HG03139 (cell line): ENCODE data around the gene DCX.

ENCODE experiments used
- ATAC-seq: cut with Tn5 transposase; IDR thresholded peaks from one replicate; pipeline ENCODE4 v1.9.1; 2021; ENCODE audit not compliant: unreplicated experiment

The DCX gene

DNA sequence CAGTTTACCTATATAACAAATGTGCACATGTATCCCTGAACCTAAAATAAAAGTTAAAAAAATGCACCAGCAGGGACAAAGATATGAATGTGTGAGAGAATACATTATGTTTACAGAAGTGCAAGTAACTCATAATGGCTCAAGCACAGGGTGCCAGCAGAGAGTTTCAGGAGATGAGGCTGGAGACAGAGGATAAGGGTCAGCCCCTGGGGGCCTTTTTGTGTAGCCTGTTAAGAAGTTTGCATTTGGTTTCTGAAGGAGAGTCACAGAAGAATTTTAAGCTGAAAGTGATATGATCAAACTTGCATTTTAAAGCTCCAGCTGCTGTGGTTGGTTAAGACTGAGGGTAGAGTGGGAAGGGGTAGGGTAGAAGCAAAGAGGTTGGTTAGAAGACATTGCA is 93.1 kb downstream of the DCX start:
- no peak for ATAC-seq

DNA sequence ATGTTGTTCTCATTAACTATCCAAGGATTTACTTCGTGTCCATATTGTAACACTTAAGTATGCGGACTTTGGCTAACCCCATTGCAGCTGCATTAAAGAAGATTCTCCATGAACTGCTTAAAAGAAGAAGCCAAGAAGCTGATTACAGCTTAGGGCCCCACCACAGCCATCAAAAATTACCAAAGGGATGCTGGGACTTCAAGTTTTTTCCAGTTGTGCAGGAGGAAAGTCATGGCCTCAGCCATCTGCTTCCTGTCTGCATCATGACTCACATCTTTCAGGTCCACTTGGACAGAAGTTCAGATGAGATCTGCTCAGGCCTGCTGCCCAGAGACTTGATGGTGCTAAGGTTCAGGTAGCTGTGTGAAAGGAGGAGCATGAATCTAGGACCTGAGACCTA is 102.9 kb downstream of the DCX start:
- ATAC-seq = no peak

GRCh38 chrX:111308039-111308438 is 104.0 kb downstream of the DCX start:
- no peak for ATAC-seq

DNA sequence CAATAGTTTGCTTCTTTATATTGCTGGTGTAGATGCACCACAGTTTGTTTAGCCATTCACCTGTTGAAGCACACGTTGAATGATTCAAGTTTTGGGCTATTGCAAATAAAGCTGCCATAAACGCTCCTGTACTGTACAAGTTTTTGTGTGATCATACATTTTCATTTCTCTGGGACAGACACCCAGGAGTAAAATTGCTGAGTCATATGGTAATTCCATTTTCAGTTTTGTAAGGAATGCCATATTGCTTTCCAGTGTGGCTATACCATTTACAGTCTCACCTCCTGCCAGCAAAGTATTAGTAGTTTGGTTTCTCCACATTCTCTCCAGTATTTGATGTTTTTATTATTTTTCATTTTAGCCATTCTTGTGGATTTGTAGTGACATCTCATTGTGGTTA is 109.7 kb downstream of the DCX start:
- ATAC-seq = no peak

DNA sequence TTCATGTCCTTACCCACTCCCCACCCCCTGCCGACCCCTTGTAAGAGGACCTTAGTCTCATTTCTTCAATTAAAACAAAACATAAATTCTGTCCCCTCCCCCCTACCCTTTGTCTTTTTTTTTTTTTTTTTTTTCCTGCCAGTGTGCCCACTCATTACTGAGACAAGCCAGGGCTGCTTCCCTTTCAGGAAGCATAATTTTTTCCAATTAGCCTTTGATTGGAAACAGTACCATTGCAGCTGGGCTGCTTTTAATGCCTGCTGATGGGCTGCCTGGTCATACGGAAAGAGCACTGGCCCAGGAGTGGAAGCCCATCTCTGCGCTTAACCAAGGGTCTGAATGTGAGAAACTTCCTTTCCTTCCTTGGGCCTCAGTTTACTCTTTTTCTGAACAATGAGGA is 123.2 kb downstream of the DCX start:
- ATAC-seq = no peak

- ATAC-seq = no peak
These were observed 127.2 kb downstream of the DCX start for GRCh38 chrX:111284631-111285293.

DNA sequence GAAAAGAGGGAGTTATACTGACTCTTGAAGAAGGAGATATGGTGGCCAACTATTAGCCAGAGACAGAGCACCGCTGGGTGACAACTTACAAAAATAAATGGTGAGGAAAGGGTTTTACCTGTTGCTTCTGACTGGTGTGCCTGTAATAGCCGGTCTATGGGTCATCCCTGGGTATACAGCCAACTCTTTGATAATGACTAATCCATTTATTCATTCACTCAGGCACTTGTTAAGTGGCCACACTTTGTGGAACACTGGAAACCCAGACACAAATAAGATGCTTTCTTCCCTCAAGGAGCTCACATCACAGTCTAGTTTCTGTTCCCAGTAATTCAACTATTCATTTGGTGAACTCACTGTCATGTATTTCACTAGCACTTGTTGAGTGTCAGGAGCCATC is 128.5 kb downstream of the DCX start:
- no peak for ATAC-seq

GRCh38 chrX:111282991-111283390 is 129.0 kb downstream of the DCX start:
- no peak for ATAC-seq

GRCh38 chrX:111282139-111282538 is 129.9 kb downstream of the DCX start:
- ATAC-seq = no peak

GRCh38 chrX:111270339-111270738 is 141.7 kb downstream of the DCX start, which contains the start of gene CAPN6:
CAPN6 (minus strand) TSS chrX:111270483; CDS start chrX:111263936, 6,547 bp downstream.
- ATAC-seq = no peak

DNA sequence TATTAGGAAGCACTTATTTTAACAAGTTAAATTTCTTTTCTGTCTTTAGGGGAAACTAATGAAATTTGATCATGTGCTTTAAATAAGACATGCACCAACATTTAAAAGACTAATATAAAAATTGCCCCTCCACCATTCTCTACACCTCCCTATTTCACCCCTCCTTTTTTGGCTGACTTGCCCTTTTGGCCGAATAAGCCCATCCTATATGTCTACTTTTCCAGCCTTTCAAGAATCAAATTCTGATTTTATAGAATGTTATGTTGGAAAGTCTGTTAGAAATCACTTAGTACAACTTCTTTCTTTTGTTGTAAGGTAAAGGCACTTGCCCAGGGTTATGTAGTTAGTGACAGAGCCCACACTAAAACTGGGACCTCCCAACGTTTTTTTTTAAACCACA is 143.5 kb downstream of the DCX start:
- no peak for ATAC-seq

- ATAC-seq = no peak
These were observed 146.5 kb downstream of the DCX start for GRCh38 chrX:111265486-111265885.

GRCh38 chrX:111264385-111264784 is 147.6 kb downstream of the DCX start:
- ATAC-seq = no peak

DNA sequence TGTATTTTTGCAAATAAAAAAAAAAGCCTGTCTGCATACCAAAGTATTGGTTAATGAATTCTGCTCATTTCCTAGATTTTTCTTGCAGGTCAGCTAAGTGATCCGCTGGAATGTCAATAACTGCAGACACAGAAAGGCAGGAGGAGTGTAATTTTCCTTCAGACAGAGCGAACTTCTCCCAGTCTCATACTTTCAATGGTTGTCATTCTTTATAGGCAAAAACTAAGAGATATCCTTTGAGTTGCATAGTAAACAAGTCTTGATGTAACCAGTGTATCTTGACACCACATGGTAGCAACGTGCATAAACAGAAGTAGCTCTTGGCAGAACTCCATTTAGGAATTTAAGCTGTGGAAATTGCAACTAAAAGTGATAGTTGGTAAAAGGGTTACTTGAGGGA is 149.9 kb downstream of the DCX start:
- ATAC-seq = no peak

- ATAC-seq = no peak
These were observed 151.5 kb downstream of the DCX start for GRCh38 chrX:111260451-111260850.

DNA sequence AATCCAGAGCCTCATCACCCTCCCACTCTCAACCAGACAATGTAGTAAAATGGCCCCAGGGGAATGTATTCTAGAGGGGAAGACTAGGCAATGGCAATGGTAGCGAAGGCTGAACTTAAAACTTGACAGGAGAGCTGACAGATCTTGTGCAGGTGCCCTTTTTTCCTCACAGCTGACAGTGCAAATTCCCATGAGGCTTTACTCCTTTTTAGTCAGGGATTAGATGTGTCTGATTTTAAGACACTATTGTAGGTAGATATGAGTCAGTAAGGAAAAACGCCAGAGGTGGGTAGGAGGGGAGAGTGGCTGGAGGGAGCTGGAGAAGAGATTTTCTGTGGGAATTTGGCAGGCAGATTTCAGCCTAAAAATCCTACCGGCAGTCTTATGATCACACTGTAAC is 152.4 kb downstream of the DCX start:
- ATAC-seq = no peak

DNA sequence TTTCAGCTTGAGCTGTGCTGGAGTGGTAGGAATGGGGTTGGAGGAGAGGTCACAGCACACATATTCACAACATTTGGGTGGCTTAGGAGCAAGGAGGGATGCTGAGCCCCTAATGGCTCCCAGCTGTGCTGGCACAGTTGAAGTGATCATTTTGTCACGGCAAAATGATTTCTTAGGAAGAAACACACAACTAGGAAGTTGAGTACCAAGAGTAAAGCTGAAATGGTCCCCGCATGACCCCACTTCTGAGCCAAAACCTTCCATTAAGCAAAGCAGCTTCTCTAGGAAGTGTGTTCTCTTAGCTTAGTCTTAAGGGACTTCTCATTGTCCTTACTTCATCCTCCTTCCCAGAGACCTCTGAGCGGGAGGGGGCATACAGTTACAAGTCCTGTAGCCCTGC is 154.3 kb downstream of the DCX start:
- ATAC-seq = no peak

GRCh38 chrX:111254896-111255693 is 156.9 kb downstream of the DCX start:
- no peak for ATAC-seq

DNA sequence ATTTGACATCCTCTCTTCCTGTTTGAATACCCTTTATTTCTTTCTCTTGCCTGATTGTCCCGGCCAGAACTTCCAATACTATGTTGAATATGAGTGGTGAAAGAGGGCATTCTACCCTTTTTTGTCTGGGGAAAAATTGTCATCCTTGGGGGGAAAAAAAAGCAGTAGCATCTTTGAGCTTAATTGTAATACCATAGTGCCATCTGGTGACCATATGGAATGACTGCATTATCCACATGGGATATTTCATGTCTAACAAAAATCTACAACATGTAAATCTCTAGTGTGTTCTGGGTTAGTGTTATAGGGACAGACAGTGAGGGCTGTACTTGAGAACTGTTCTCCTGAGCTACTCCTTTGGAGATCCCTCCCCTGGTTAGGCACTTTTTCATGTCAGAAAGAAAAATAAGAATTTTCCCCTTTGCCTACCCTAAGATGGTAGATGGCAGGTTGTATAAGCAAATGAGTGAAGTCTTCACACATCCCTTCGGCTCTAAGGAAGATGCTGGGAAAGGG is 167.7 kb downstream of the DCX start:
- no peak for ATAC-seq
